Germinal center (tissue), 1 donor: ENCODE measurements around the gene AGAP1.

ENCODE experiments used
- DNase-seq: peaks from one replicate; pipeline ENCODE4 v3.0.0; 2012; ENCODE audit warnings: mixed read lengths, low spot score

AGAP1 gene

GRCh38 chr2:235848055-235848454 is 354.2 kb downstream of the AGAP1 start:
- DNase-seq, result no peak

- no peak for DNase-seq
Observed at GRCh38 chr2:235848946-235849345, 355.1 kb downstream of the AGAP1 start.

GRCh38 chr2:235849489-235849888 is 355.6 kb downstream of the AGAP1 start:
- no peak for DNase-seq

- no peak for DNase-seq
Observed at GRCh38 chr2:235850289-235850688, 356.4 kb downstream of the AGAP1 start.

- no peak for DNase-seq
Observed at GRCh38 chr2:235850771-235851551, 357.1 kb downstream of the AGAP1 start.

GRCh38 chr2:235851828-235852525 is 358.1 kb downstream of the AGAP1 start:
- DNase-seq, result no peak

- no peak for DNase-seq
Observed at GRCh38 chr2:235852526-235852920, 358.7 kb downstream of the AGAP1 start.

GRCh38 chr2:235854276-235854675 is 360.4 kb downstream of the AGAP1 start:
- DNase-seq, result no peak

- no peak for DNase-seq
Observed at GRCh38 chr2:235855011-235855410, 361.2 kb downstream of the AGAP1 start.

GRCh38 chr2:235856151-235856854 is 362.5 kb downstream of the AGAP1 start:
- no peak for DNase-seq

- DNase-seq, result no peak
Observed at GRCh38 chr2:235857598-235857997, 363.8 kb downstream of the AGAP1 start.

- DNase-seq, result no peak
Observed at GRCh38 chr2:235858881-235859280, 365.0 kb downstream of the AGAP1 start.

GRCh38 chr2:235859651-235860050 is 365.8 kb downstream of the AGAP1 start:
- DNase-seq, result no peak

GRCh38 chr2:235860111-235860510 is 366.3 kb downstream of the AGAP1 start:
- DNase-seq, result no peak

- DNase-seq, result no peak
Observed at GRCh38 chr2:235860871-235861270, 367.0 kb downstream of the AGAP1 start.

- DNase-seq, result no peak
Observed at GRCh38 chr2:235861383-235861782, 367.5 kb downstream of the AGAP1 start.

- no peak for DNase-seq
Observed at GRCh38 chr2:235863414-235863813, 369.6 kb downstream of the AGAP1 start.

GRCh38 chr2:235864302-235864701 is 370.5 kb downstream of the AGAP1 start:
- no peak for DNase-seq

- no peak for DNase-seq
Observed at GRCh38 chr2:235864733-235865515, 371.1 kb downstream of the AGAP1 start.

GRCh38 chr2:235866373-235866772 is 372.5 kb downstream of the AGAP1 start:
- DNase-seq, result no peak

- no peak for DNase-seq
Observed at GRCh38 chr2:235868224-235868623, 374.4 kb downstream of the AGAP1 start.

GRCh38 chr2:235868645-235869044 is 374.8 kb downstream of the AGAP1 start:
- no peak for DNase-seq
